Astrocyte of the hippocampus (primary cell): ENCODE data around the gene KMT2C.
"Not testable (repeated sequence)": the region's sequence is repeated elsewhere in the genome, so short reads cannot be mapped to it uniquely, and the experiment has no call there.

ENCODE experiments used
- DNase-seq: peaks from one replicate; pipeline ENCODE4 v3.0.0; 2011; ENCODE audit warnings: low read depth, low spot score

KMT2C gene

GRCh38 chr7:152313217-152313616, 122.6 kb downstream of the KMT2C start:
- no peak for DNase-seq

- peak; percentile 23 for DNase-seq
Measured at GRCh38 chr7:152312316-152312715, 123.5 kb downstream of the KMT2C start.

GRCh38 chr7:152307902-152308301, 127.9 kb downstream of the KMT2C start:
- DNase-seq, result no peak

GRCh38 chr7:152299542-152300143, 136.2 kb downstream of the KMT2C start:
- DNase-seq, result not testable (repeated sequence)

GRCh38 chr7:152292897-152293296, 142.9 kb downstream of the KMT2C start:
- no peak for DNase-seq

- not testable (repeated sequence) for DNase-seq
Measured at GRCh38 chr7:152286972-152287371, 148.8 kb downstream of the KMT2C start.

GRCh38 chr7:152286219-152286618, 149.6 kb downstream of the KMT2C start:
- not testable (repeated sequence) for DNase-seq

GRCh38 chr7:152284998-152285397, 150.8 kb downstream of the KMT2C start:
- not testable (repeated sequence) for DNase-seq

GRCh38 chr7:152277687-152278086, 158.1 kb downstream of the KMT2C start:
- not testable (repeated sequence) for DNase-seq

- peak; percentile 63 for DNase-seq
Measured at GRCh38 chr7:152270427-152270826, 165.4 kb downstream of the KMT2C start.

- DNase-seq, result not testable (repeated sequence)
Measured at GRCh38 chr7:152266859-152267258, 168.9 kb downstream of the KMT2C start.

- DNase-seq, result not testable (repeated sequence)
Measured at GRCh38 chr7:152264915-152265314, 170.9 kb downstream of the KMT2C start.

- not testable (repeated sequence) for DNase-seq
Measured at GRCh38 chr7:152262146-152262545, 173.7 kb downstream of the KMT2C start.

- DNase-seq, result not testable (repeated sequence)
Measured at GRCh38 chr7:152259645-152260044, 176.2 kb downstream of the KMT2C start.

GRCh38 chr7:152247851-152248250, 188.0 kb downstream of the KMT2C start:
- DNase-seq, result not testable (repeated sequence)

GRCh38 chr7:152245417-152245816, 190.4 kb downstream of the KMT2C start:
- DNase-seq, result not testable (repeated sequence)

GRCh38 chr7:152243464-152243863, 192.3 kb downstream of the KMT2C start:
- not testable (repeated sequence) for DNase-seq

- not testable (repeated sequence) for DNase-seq
Measured at GRCh38 chr7:152241301-152241700, 194.5 kb downstream of the KMT2C start.

GRCh38 chr7:152236306-152236705, 199.5 kb downstream of the KMT2C start:
- not testable (repeated sequence) for DNase-seq

GRCh38 chr7:152234421-152234820, 201.4 kb downstream of the KMT2C start:
- DNase-seq, result peak; percentile 32

- DNase-seq, result no peak
Measured at GRCh38 chr7:152231089-152231488, 204.7 kb downstream of the KMT2C start.

GRCh38 chr7:152219556-152219955, 216.2 kb downstream of the KMT2C start:
- DNase-seq, result not testable (repeated sequence)

GRCh38 chr7:152208766-152209165, 227.0 kb downstream of the KMT2C start:
- not testable (repeated sequence) for DNase-seq

- not testable (repeated sequence) for DNase-seq
Measured at GRCh38 chr7:152204417-152204816, 231.4 kb downstream of the KMT2C start.
